ENCODE data around the gene ZNF654. TPM values are rescaled to one million over a fixed set of nuclear protein-coding genes. Genes with fewer than 3 reads are reported as not detected.

Gene ZNF654
- total RNA-seq, 1 donor: 20.7 TPM

DNA sequence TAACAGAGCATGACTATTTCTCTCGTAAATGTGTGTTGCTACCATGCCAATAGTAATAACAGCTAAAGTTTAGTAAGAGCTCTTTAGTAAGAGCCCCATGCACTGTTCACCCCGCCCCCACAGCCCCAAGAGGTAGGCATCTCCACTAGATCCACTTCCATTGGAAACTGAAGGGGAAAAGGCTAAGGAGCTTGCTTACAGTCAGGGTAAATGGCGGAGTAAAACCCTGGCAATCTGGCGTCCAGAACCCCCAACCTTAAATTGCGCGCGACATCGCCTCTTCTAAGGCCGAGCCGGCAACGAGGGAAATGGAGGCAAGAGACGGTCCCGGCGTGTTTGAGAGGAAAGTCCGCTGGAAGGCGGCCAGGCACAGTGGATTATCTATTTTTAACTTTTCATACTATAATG, 90.0 kb downstream of the ZNF654 start:
- TF ChIP-seq CTCF (IDR thresholded peaks at IDR 0.05; ENCODE audit: insufficient read depth, low read depth, low read length): no peak
- H3K4me3 ChIP-seq (ENCODE audit: low read depth, low read length): peak overlapping the region; percentile 91
- no peak for DNase-seq (ENCODE audit: low read depth)

DNA sequence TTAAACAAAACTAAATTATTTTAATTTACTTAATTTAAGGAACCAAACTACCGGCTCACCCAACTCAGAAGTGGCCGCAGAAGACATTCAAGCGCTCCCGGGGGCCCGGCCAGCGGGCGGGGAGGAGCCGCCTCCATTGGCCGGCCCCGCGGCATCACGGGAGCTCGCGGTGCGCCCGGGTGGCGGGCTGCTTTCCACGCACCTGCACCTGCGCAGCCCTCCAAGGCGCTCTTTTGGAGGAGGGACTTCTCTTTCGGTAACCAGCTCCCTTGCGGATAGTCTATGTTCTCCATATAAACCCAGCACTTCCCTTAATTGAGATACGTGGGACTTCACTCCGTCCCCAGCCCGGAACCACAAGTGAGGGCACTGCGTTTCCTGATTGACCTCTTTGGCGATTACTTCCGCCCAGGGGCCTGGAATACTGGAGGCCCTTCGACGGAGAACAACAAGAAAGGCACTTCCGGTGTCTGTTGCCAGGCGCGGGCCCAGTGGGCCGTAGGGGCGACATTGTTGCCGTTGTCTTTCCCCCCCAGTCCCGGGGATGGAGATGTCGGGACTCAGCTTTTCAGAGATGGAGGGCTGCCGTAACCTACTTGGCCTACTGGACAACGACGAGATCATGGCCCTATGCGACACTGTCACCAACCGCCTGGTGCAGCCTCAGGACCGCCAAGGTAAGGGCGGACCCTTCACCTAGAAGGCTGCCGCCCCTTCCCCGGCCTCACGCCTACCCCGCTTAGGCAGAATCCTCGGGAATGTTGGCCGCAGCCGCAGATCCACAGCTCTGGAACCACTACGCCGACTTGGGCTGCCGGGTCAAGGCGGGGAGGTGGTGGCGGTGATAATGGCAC, 90.7 kb downstream of the ZNF654 start, which contains the start of gene C3orf38:
TSS of gene C3orf38 (plus strand) at position 451 of the 854 bp plus-strand sequence. CDS start at position 545, 94 bp downstream.
- TF ChIP-seq CTCF (IDR thresholded peaks at IDR 0.05; ENCODE audit: insufficient read depth, low read depth, low read length): no peak
- peak; percentile 88 for DNase-seq (ENCODE audit: low read depth)
- peak within 1 kb of the TSS; percentile 91 for H3K4me3 ChIP-seq (ENCODE audit: low read depth, low read length)

DNA sequence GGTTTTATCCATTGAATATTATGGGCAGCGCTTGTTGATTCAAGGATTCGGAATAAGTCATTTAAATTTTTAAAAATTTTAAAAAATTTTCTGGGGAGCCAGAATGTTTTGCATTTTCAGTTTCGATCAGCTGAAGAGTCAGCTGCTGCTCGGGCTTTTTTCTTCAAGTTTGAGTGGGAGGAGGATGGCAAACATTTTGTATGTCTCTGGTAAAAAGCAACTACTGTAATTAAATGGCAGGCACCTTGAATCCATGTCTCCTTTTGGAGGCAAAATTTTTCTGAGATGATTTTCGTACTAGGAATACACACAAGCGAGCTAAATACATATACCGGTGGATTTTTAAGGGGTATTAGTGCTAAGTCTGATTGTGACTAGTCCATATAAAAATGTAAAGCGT, 91.3 kb downstream of the ZNF654 start:
- DNase-seq (ENCODE audit: low read depth): peak; percentile 32
- H3K4me3 ChIP-seq (ENCODE audit: low read depth, low read length): peak overlapping the region; percentile 91
- TF ChIP-seq CTCF (IDR thresholded peaks at IDR 0.05; ENCODE audit: insufficient read depth, low read depth, low read length): no peak

DNA sequence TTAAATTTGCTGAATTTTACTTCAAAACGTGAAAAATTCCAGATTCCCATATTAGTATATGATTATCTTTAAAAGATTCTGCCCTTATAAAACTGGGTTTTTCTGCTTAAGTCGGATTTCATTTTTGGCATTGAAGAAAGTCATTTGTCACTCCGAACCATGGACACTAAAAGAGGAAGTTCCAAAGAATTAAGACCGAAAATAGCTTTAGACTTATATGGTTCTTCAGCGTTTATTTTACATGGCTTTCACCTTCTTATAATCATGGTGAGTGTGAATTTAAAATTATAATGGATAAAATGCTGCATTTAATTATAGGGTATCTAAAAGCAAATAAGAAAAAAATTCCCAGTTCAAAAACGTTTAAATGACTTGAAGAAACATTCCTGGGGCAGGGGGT, 91.8 kb downstream of the ZNF654 start:
- TF ChIP-seq CTCF (IDR thresholded peaks at IDR 0.05; ENCODE audit: insufficient read depth, low read depth, low read length): no peak
- H3K4me3 ChIP-seq (ENCODE audit: low read depth, low read length): peak overlapping the region; percentile 91
- DNase-seq (ENCODE audit: low read depth): no peak

DNA sequence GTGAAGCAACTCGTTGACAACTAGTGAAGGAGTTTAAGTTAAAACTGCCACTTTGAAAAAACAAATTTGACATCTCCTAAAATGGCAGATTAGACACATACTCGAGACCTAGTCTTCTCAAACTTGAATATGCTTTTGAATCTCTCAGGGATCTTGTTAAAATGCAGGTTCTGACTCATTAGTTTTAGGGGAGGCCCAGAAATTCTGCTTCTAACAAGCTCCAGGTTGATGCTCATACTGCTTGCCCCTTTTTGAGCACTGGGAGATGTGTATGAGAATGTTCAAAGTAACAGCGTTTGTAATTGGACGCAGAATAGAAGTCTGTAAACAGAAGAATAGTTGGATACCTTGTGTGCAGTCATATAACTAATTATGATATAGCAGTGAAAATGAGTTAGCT, 92.3 kb downstream of the ZNF654 start:
- no peak for TF ChIP-seq CTCF (IDR thresholded peaks at IDR 0.05; ENCODE audit: insufficient read depth, low read depth, low read length)
- DNase-seq (ENCODE audit: low read depth): no peak
- peak overlapping the region; percentile 91 for H3K4me3 ChIP-seq (ENCODE audit: low read depth, low read length)

- DNase-seq (ENCODE audit: low read depth): no peak
- no peak for TF ChIP-seq CTCF (IDR thresholded peaks at IDR 0.05; ENCODE audit: insufficient read depth, low read depth, low read length)
- no peak overlapping the region for H3K4me3 ChIP-seq (ENCODE audit: low read depth, low read length)
Measured at GRCh38 chr3:88152841-88153240, 93.8 kb downstream of the ZNF654 start.

Data from fibroblast of villous mesenchyme (primary cell).